ENCODE measurements around the gene PRODH2. TPM values are rescaled to one million over a fixed set of nuclear protein-coding genes. Genes with fewer than 3 reads are reported as not detected.

Gene PRODH2
- polyA plus RNA-seq (2012; rRNA removed) = not detected in 2 replicates
- not detected in 2 replicates for polyA plus RNA-seq (2012; cell fraction: cytosol; rRNA removed)
- polyA plus RNA-seq (2012; cell fraction: nucleus; rRNA removed) = not detected in 2 replicates

GRCh38 chr19:35812220-35813042, at the start of gene PRODH2:
PRODH2 (minus strand) TSS chr19:35812845; CDS start chr19:35812805, 40 bp downstream.
- ChIA-PET POLR2A (no interaction called here), CTCF (interaction anchor here (0.7 kb wide), 1 partner anchor 11 kb away, joined by 3 read pairs; no protein-coding TSS in a partner anchor)
- H3K27me3 ChIP-seq (ENCODE audit: insufficient read depth) = peaks cover 11% of the 10 kb centered on the region; the same call in 1 of the 2 replicates
- 68% methylated on average over 15 of the region's 26 CpGs for WGBS (ENCODE audit: low lambda C conversion rate)
- H3K27ac ChIP-seq (ENCODE audit: low read depth in 2 of 2, low read length in 1 of 2) = no peak within 1 kb of the TSS
- no peak within 1 kb of the TSS for H3K4me3 ChIP-seq (ENCODE audit: low read depth in 2 of 2, low read length in 1 of 2)
- no peaks in the 10 kb centered on the region for H3K9me2 ChIP-seq
- no peaks in the 10 kb centered on the region for H3F3A ChIP-seq (replicated peaks; ENCODE audit: insufficient read depth)
- TF ChIP-seq POLR2AphosphoS5 (IDR thresholded peaks at IDR 0.05; ENCODE audit: low read depth, low read length) (no peak), REST (IDR thresholded peaks at IDR 0.05; ENCODE audit: low read depth, low read length) (no peak), GATA2 (CRISPR knock-in tag; IDR thresholded peaks at IDR 0.05) (no peak), ELF1 (IDR thresholded peaks at IDR 0.05) (no peak), IRF3 (IDR thresholded peaks at IDR 0.05; ENCODE audit: low read depth, low read length) (no peak), PBX3 (IDR thresholded peaks at IDR 0.05) (no peak), YY1 (IDR thresholded peaks at IDR 0.05; ENCODE audit: low read depth) (no peak), RAD21 (IDR thresholded peaks at IDR 0.05; ENCODE audit: low read length) (no peak), JUND (IDR thresholded peaks at IDR 0.05) (no peak)
- H4K20me1 ChIP-seq (ENCODE audit: insufficient read depth) = no peaks in the 10 kb centered on the region
- no peak within 1 kb of the TSS for H3K4me2 ChIP-seq
- no peaks in the 10 kb centered on the region for H3K9me3 ChIP-seq
- H3K9ac ChIP-seq = no peak within 1 kb of the TSS
- H3K36me3 ChIP-seq (replicated peaks in 1 of 2; ENCODE audit: control insufficient read depth in 1 of 2, insufficient read depth in 2 of 2, low read length in 1 of 2) = no peaks in the 10 kb centered on the region
- peak; percentile 27 for DNase-seq
- H3K79me2 ChIP-seq (ENCODE audit: insufficient read depth) = no peaks in the 10 kb centered on the region
- no peak within 1 kb of the TSS for H2AFZ ChIP-seq (ENCODE audit: low read depth)
- no peaks in the 10 kb centered on the region for H3K4me1 ChIP-seq (ENCODE audit: control insufficient read depth in 1 of 2, insufficient read depth in 2 of 2, low read depth in 1 of 2, low read length in 1 of 2)

- DNase-seq = no peak
- Histone ChIP-seq H3K4me3 (ENCODE audit: low read depth in 2 of 2, low read length in 1 of 2) (no peak overlapping the region), H3K79me2 (ENCODE audit: insufficient read depth) (no peaks in the 10 kb centered on the region), H3F3A (replicated peaks; ENCODE audit: insufficient read depth) (no peaks in the 10 kb centered on the region), H2AFZ (ENCODE audit: low read depth) (no peak overlapping the region), H3K9me3 (no peaks in the 10 kb centered on the region), H3K27ac (ENCODE audit: low read depth in 2 of 2, low read length in 1 of 2) (no peak overlapping the region), H3K9ac (no peak overlapping the region), H3K4me2 (no peak overlapping the region), H3K36me3 (replicated peaks in 1 of 2; ENCODE audit: control insufficient read depth in 1 of 2, insufficient read depth in 2 of 2, low read length in 1 of 2) (no peaks in the 10 kb centered on the region), H4K20me1 (ENCODE audit: insufficient read depth) (no peaks in the 10 kb centered on the region), H3K27me3 (ENCODE audit: insufficient read depth) (no peaks in the 10 kb centered on the region), H3K4me1 (ENCODE audit: control insufficient read depth in 1 of 2, insufficient read depth in 2 of 2, low read depth in 1 of 2, low read length in 1 of 2) (peaks cover 0 to 5% of the 10 kb centered on the region in 2 experiments; a peak in 1 of 4 replicates), H3K9me2 (no peaks in the 10 kb centered on the region)
- ChIA-PET POLR2A (no interaction called here), CTCF (interaction anchor here (0.7 to 1.0 kb wide), 2 partner anchors 9 to 12 kb away, joined by 3 to 4 read pairs; no protein-coding TSS in a partner anchor)
- WGBS (ENCODE audit: low lambda C conversion rate) = 82% methylated on average over 16 of the region's 19 CpGs
- no peak for TF ChIP-seq GABPA (IDR thresholded peaks at IDR 0.05; ENCODE audit: low read depth)
- TF ChIP-seq NRF1 (IDR thresholded peaks at IDR 0.05; ENCODE audit: low read depth, low read length) = no peak
- TF ChIP-seq MXI1 (IDR thresholded peaks at IDR 0.05; ENCODE audit: low read depth, low read length) = no peak
- no peak for TF ChIP-seq RCOR1 (IDR thresholded peaks at IDR 0.05; ENCODE audit: low read length)
- TF ChIP-seq ELF1 (IDR thresholded peaks at IDR 0.05) = no peak
- no peak for TF ChIP-seq JUND (IDR thresholded peaks at IDR 0.05)
- TF ChIP-seq GATA2 (CRISPR knock-in tag; IDR thresholded peaks at IDR 0.05) = no peak
- no peak for TF ChIP-seq SIN3A (IDR thresholded peaks at IDR 0.05; ENCODE audit: borderline replicate concordance, low read depth, low read length)
- no peak for TF ChIP-seq REST (IDR thresholded peaks at IDR 0.05; ENCODE audit: low read depth, low read length)
- TF ChIP-seq POLR2AphosphoS5 (IDR thresholded peaks at IDR 0.05; ENCODE audit: low read depth, low read length) = no peak
Observed at GRCh38 chr19:35861640-35862160, 49.1 kb upstream of the PRODH2 start.

Measured in SK-N-SH (cell line).